HG03064 (cell line): ENCODE measurements around the gene SMIM14.
"Not testable (repeated sequence)": the region's sequence is repeated elsewhere in the genome, so short reads cannot be mapped to it uniquely, and the experiment has no call there.

Experiments used
- ATAC-seq: cut with Tn5 transposase; IDR thresholded peaks from one replicate; pipeline ENCODE4 v1.9.1; 2021; ENCODE audit warnings: low read depth; ENCODE audit not compliant: unreplicated experiment

The SMIM14 gene

GRCh38 chr4:39638354-39639239 is at the start of gene SMIM14:
TSS of gene SMIM14 (minus strand) at chr4:39638865. CDS start at chr4:39605145, 33,720 bp downstream.
- peak; percentile 62 for ATAC-seq

- ATAC-seq, result no peak
Measured at GRCh38 chr4:39687014-39687413, 48.3 kb upstream of the SMIM14 start.

- ATAC-seq, result no peak
Measured at GRCh38 chr4:39685990-39686389, 47.3 kb upstream of the SMIM14 start.

GRCh38 chr4:39682138-39682537 is 43.5 kb upstream of the SMIM14 start:
- peak; percentile 67 for ATAC-seq

GRCh38 chr4:39681003-39681402 is 42.3 kb upstream of the SMIM14 start:
- not testable (repeated sequence) for ATAC-seq

- not testable (repeated sequence) for ATAC-seq
Measured at GRCh38 chr4:39675681-39676080, 37.0 kb upstream of the SMIM14 start.

- not testable (repeated sequence) for ATAC-seq
Measured at GRCh38 chr4:39670296-39670695, 31.6 kb upstream of the SMIM14 start.

- no peak for ATAC-seq
Measured at GRCh38 chr4:39668887-39669286, 30.2 kb upstream of the SMIM14 start.

- ATAC-seq, result no peak
Measured at GRCh38 chr4:39667706-39668105, 29.0 kb upstream of the SMIM14 start.

GRCh38 chr4:39664828-39665731 is 26.4 kb upstream of the SMIM14 start:
- ATAC-seq, result no peak

GRCh38 chr4:39662683-39663082 is 24.0 kb upstream of the SMIM14 start:
- ATAC-seq, result no peak

- no peak for ATAC-seq
Measured at GRCh38 chr4:39660757-39661156, 22.1 kb upstream of the SMIM14 start.

- no peak for ATAC-seq
Measured at GRCh38 chr4:39660045-39660444, 21.4 kb upstream of the SMIM14 start.

GRCh38 chr4:39658756-39659155 is 20.1 kb upstream of the SMIM14 start:
- no peak for ATAC-seq

- peak; percentile 72 for ATAC-seq
Measured at GRCh38 chr4:39657465-39657864, 18.8 kb upstream of the SMIM14 start.

- not testable (repeated sequence) for ATAC-seq
Measured at GRCh38 chr4:39656638-39657037, 18.0 kb upstream of the SMIM14 start.

GRCh38 chr4:39655876-39656275 is 17.2 kb upstream of the SMIM14 start:
- ATAC-seq, result no peak

- ATAC-seq, result no peak
Measured at GRCh38 chr4:39655211-39655610, 16.5 kb upstream of the SMIM14 start.

- not testable (repeated sequence) for ATAC-seq
Measured at GRCh38 chr4:39651586-39651985, 12.9 kb upstream of the SMIM14 start.

- no peak for ATAC-seq
Measured at GRCh38 chr4:39649639-39650265, 11.1 kb upstream of the SMIM14 start.
